ENCODE data around the gene STARD13. TPM values are rescaled to one million over a fixed set of nuclear protein-coding genes. Genes with fewer than 3 reads are reported as not detected.

The STARD13 gene
- total RNA-seq, 2 experiments from 2014 or later = not detected

- Mint-ChIP-seq H3K4me1 (ENCODE audit: low read depth) (no peaks in the 10 kb centered on the region), H3K36me3 (ENCODE audit: low read depth) (no peaks in the 10 kb centered on the region), H3K27me3 (peaks cover 8% of the 10 kb centered on the region), H3K9me3 (no peaks in the 10 kb centered on the region), H3K4me3 (no peak overlapping the region), H3K27ac (no peak overlapping the region)
- DNase-seq (no peak), ATAC-seq (no peak)
- no peak for TF ChIP-seq CTCF (IDR thresholded peaks at IDR 0.05)
- CTCF ChIA-PET = no interaction called here
- intact Hi-C loops (cut with micrococcal nuclease) = no loop called here
- POLR2A ChIA-PET = no interaction called here
Measured at GRCh38 chr13:33176526-33176925, 109.0 kb downstream of the STARD13 start.

GRCh38 chr13:33175991-33176390, 109.6 kb downstream of the STARD13 start:
- Mint-ChIP-seq H3K27ac (no peak overlapping the region), H3K9me3 (no peaks in the 10 kb centered on the region), H3K27me3 (peaks cover 8% of the 10 kb centered on the region), H3K36me3 (ENCODE audit: low read depth) (no peaks in the 10 kb centered on the region), H3K4me1 (ENCODE audit: low read depth) (no peaks in the 10 kb centered on the region), H3K4me3 (no peak overlapping the region)
- intact Hi-C loops (cut with micrococcal nuclease) = no loop called here
- ChIA-PET POLR2A (no interaction called here), CTCF (no interaction called here)
- DNase-seq (no peak), ATAC-seq (no peak)
- no peak for TF ChIP-seq CTCF (IDR thresholded peaks at IDR 0.05)

- ATAC-seq (no peak), DNase-seq (no peak)
- TF ChIP-seq CTCF (IDR thresholded peaks at IDR 0.05) = no peak
- no peak overlapping the region for H3K4me3 Mint-ChIP-seq
- CTCF ChIA-PET = no interaction called here
- no peaks in the 10 kb centered on the region for H3K4me1 Mint-ChIP-seq (ENCODE audit: low read depth)
- no peaks in the 10 kb centered on the region for H3K36me3 Mint-ChIP-seq (ENCODE audit: low read depth)
- no peaks in the 10 kb centered on the region for H3K9me3 Mint-ChIP-seq
- intact Hi-C loops (cut with micrococcal nuclease) = no loop called here
- H3K27ac Mint-ChIP-seq = no peak overlapping the region
- POLR2A ChIA-PET = no interaction called here
- H3K27me3 Mint-ChIP-seq = peaks cover 6% of the 10 kb centered on the region
Measured at GRCh38 chr13:33174931-33175330, 110.6 kb downstream of the STARD13 start.

GRCh38 chr13:33174491-33174890, 111.1 kb downstream of the STARD13 start:
- Mint-ChIP-seq H3K4me3 (no peak overlapping the region), H3K27ac (no peak overlapping the region), H3K36me3 (ENCODE audit: low read depth) (no peaks in the 10 kb centered on the region), H3K9me3 (no peaks in the 10 kb centered on the region), H3K27me3 (peaks cover 6% of the 10 kb centered on the region), H3K4me1 (ENCODE audit: low read depth) (no peaks in the 10 kb centered on the region)
- intact Hi-C loops (cut with micrococcal nuclease) = no loop called here
- ATAC-seq (no peak), DNase-seq (no peak)
- ChIA-PET POLR2A (no interaction called here), CTCF (no interaction called here)
- TF ChIP-seq CTCF (IDR thresholded peaks at IDR 0.05) = no peak

- DNase-seq = no peak
- Mint-ChIP-seq H3K4me3 (no peak overlapping the region), H3K36me3 (ENCODE audit: low read depth) (no peaks in the 10 kb centered on the region), H3K27ac (no peak overlapping the region), H3K4me1 (ENCODE audit: low read depth) (no peaks in the 10 kb centered on the region), H3K9me3 (no peaks in the 10 kb centered on the region), H3K27me3 (peaks cover 11% of the 10 kb centered on the region)
- ChIA-PET CTCF (interaction anchor here (1.2 kb wide), 1 partner anchor 26 kb away, joined by 3 read pairs; no protein-coding TSS in a partner anchor), POLR2A (no interaction called here)
- TF ChIP-seq CTCF (IDR thresholded peaks at IDR 0.05) = no peak
- intact Hi-C loops (cut with micrococcal nuclease) = no loop called here
- no peak for ATAC-seq
Measured at GRCh38 chr13:33172911-33173310, 112.6 kb downstream of the STARD13 start.
